Osteoblast (primary cell): ENCODE results near the gene RARB. TPM values are rescaled to one million over a fixed set of nuclear protein-coding genes. Genes with fewer than 3 reads are reported as not detected.

Experiments
- DNase-seq: peaks from one replicate; pipeline ENCODE4 v3.0.0; 2011; ENCODE audit warnings: low spot score, mixed read lengths; ENCODE audit not compliant: insufficient read length; ENCODE audit errors: missing footprints
- H2AFZ ChIP-seq: 2 replicates; pipeline ENCODE4 v1.6.0; 2011; ENCODE audit warnings: mild to moderate bottlenecking, low read length
- H3K27ac ChIP-seq: 2 replicates; pipeline ENCODE4 v1.5.1; 2011; ENCODE audit warnings: mild to moderate bottlenecking, low read depth, low read length, moderate library complexity
- H3K27me3 ChIP-seq: 2 replicates; pipeline ENCODE4 v1.6.0; 2012; ENCODE audit warnings: mild to moderate bottlenecking, control low read depth, inconsistent platforms, low read length, moderate library complexity; ENCODE audit not compliant: insufficient read depth
- H3K36me3 ChIP-seq: 2 replicates; pipeline ENCODE4 v1.5.1; 2011; ENCODE audit warnings: mild to moderate bottlenecking, low read length, control low read depth, moderate library complexity; ENCODE audit not compliant: insufficient read depth
- H3K4me1 ChIP-seq: 2 replicates; pipeline ENCODE4 v1.5.1; 2011; ENCODE audit warnings: mild to moderate bottlenecking, low read length, control low read depth, moderate library complexity; ENCODE audit not compliant: insufficient read depth
- H3K4me2 ChIP-seq: 2 replicates; pipeline ENCODE4 v1.6.0; 2011; ENCODE audit warnings: mild to moderate bottlenecking, low read length; ENCODE audit not compliant: insufficient read depth
- H3K4me3 ChIP-seq: fragments of 200-600 bp; sonication (generic); 3 replicates; pipeline ENCODE4 v1.5.1; 2012; ENCODE audit warnings: mild to moderate bottlenecking, low read length, inconsistent platforms; ENCODE audit not compliant: insufficient read depth
- H3K79me2 ChIP-seq: 2 replicates; pipeline ENCODE4 v1.6.0; 2012; ENCODE audit warnings: mild to moderate bottlenecking, low read length, control low read depth, inconsistent platforms; ENCODE audit not compliant: insufficient read depth
- H3K9me3 ChIP-seq: 2 replicates; pipeline ENCODE4 v1.5.1; 2011; ENCODE audit warnings: low read depth, low read length, control low read depth
- H4K20me1 ChIP-seq: 2 replicates; pipeline ENCODE4 v1.6.0; 2012; ENCODE audit warnings: mild to moderate bottlenecking, low read length, control low read depth; ENCODE audit not compliant: insufficient read depth
- CTCF ChIP-seq: IDR thresholded peaks from 2 replicates; pipeline ENCODE4 v1.5.1; 2011; ENCODE audit warnings: mild to moderate bottlenecking, low read depth, low read length, moderate library complexity; ENCODE audit errors: extremely low read depth
- total RNA-seq: library from RNA; depleted of rRNA; stranded (reverse); fragments of >200 nt; gene quantifications from 2 replicates; pipeline ENCODE4 v1.2.3, GENCODE V29; 2012

Gene RARB
- total RNA-seq, 1 donor, result 7.6 TPM

GRCh38 chr3:25568525-25569078 lies 140.5 kb downstream of the RARB start:
- Histone ChIP-seq H3K4me1 (peaks cover 16% of the 10 kb centered on the region), H3K4me3 (no peak overlapping the region), H3K4me2 (no peak overlapping the region), H3K27me3 (no peaks in the 10 kb centered on the region), H2AFZ (no peak overlapping the region), H3K36me3 (no peaks in the 10 kb centered on the region), H3K27ac (no peak overlapping the region), H3K9me3 (no peaks in the 10 kb centered on the region), H3K79me2 (no peaks in the 10 kb centered on the region), H4K20me1 (no peaks in the 10 kb centered on the region)
- no peak for TF ChIP-seq CTCF
- DNase-seq, result no peak

- Histone ChIP-seq H3K27ac (no peak overlapping the region), H3K27me3 (no peaks in the 10 kb centered on the region), H3K9me3 (no peaks in the 10 kb centered on the region), H3K36me3 (no peaks in the 10 kb centered on the region), H2AFZ (no peak overlapping the region), H4K20me1 (no peaks in the 10 kb centered on the region), H3K4me2 (no peak overlapping the region), H3K4me1 (peaks cover 19% of the 10 kb centered on the region), H3K4me3 (no peak overlapping the region), H3K79me2 (no peaks in the 10 kb centered on the region)
- TF ChIP-seq CTCF, result no peak
- DNase-seq, result no peak
Measured at GRCh38 chr3:25571285-25571684, 143.2 kb downstream of the RARB start.

- H3K79me2 ChIP-seq, result no peaks in the 10 kb centered on the region
- H3K27ac ChIP-seq, result peak overlapping the region; percentile 88
- H2AFZ ChIP-seq, result no peak overlapping the region
- no peaks in the 10 kb centered on the region for H3K9me3 ChIP-seq
- no peaks in the 10 kb centered on the region for H3K36me3 ChIP-seq
- DNase-seq, result no peak
- peak overlapping the region; percentile 59 for H3K4me2 ChIP-seq
- no peaks in the 10 kb centered on the region for H3K27me3 ChIP-seq
- no peak overlapping the region for H3K4me3 ChIP-seq
- peaks cover 19% of the 10 kb centered on the region for H3K4me1 ChIP-seq
- TF ChIP-seq CTCF, result no peak
- no peaks in the 10 kb centered on the region for H4K20me1 ChIP-seq
Measured at GRCh38 chr3:25572336-25572735, 144.3 kb downstream of the RARB start.

GRCh38 chr3:25572919-25573385 lies 144.9 kb downstream of the RARB start:
- Histone ChIP-seq H3K36me3 (no peaks in the 10 kb centered on the region), H3K4me1 (peaks cover 19% of the 10 kb centered on the region), H3K4me2 (peak overlapping the region; percentile 59), H4K20me1 (no peaks in the 10 kb centered on the region), H3K9me3 (no peaks in the 10 kb centered on the region), H3K79me2 (no peaks in the 10 kb centered on the region), H3K27me3 (no peaks in the 10 kb centered on the region), H2AFZ (peak overlapping the region; percentile 16), H3K27ac (peak overlapping the region; percentile 88), H3K4me3 (peak overlapping the region; percentile 41)
- DNase-seq, result peak; percentile 91
- no peak for TF ChIP-seq CTCF
